Left ventricle myocardium inferior (tissue), 1 donor: ENCODE data around the gene CLUH. TPM values are rescaled to one million over a fixed set of nuclear protein-coding genes. Genes with fewer than 3 reads are reported as not detected.
A peak's percentile ranks its signal among the peaks of the same experiment; 100 is the strongest.
"Not testable (repeated sequence)": the region's sequence is repeated elsewhere in the genome, so short reads cannot be mapped to it uniquely, and the experiment has no call there.

Experiments used
- DNase-seq: peaks from one replicate; pipeline ENCODE4 v3.0.0-alpha.2; 2020
- H3K27ac ChIP-seq: fragments of 200-600 bp; replicated peaks from 2 replicates; pipeline ENCODE4 v1.8.0; 2021
- H3K27me3 ChIP-seq: fragments of 200-600 bp; 2 replicates; pipeline ENCODE4 v1.8.0; 2021; ENCODE audit warnings: low read depth
- H3K36me3 ChIP-seq: fragments of 200-600 bp; 2 replicates; pipeline ENCODE4 v1.8.0; 2021
- H3K4me1 ChIP-seq: fragments of 200-600 bp; 2 replicates; pipeline ENCODE4 v1.8.0; 2021
- H3K4me3 ChIP-seq: fragments of 200-600 bp; 2 replicates; pipeline ENCODE4 v1.8.0; 2021; ENCODE audit warnings: mild to moderate bottlenecking, moderate library complexity
- H3K9me3 ChIP-seq: fragments of 200-600 bp; replicated peaks from 2 replicates; pipeline ENCODE4 v1.8.0; 2021
- intact Hi-C: fragments of 100-400 bp; cut with micrococcal nuclease; formaldehyde crosslinking; loops from one replicate; pipeline ENCODE4 v1.11.0; 2022
- total RNA-seq: library from RNA; stranded (reverse); fragmentation: NEBNext Ultra II Directional; extraction: Animal tissue kit (Norgen Biotek cat#: 25700); gene quantifications from one replicate; pipeline ENCODE4 v1.2.1, GENCODE V29; 2021
- TF ChIP-seq, protein P1 (sequence below): fragments of 200-600 bp; IDR thresholded peaks from 2 replicates; pipeline ENCODE4 v1.8.0; 2021; ENCODE audit warnings: antibody characterized with exemption, mild to moderate bottlenecking, borderline replicate concordance
- donor health status: DM: no; HTN: yes; CAD: no; lungs with severe emphysema.

The CLUH gene
- total RNA-seq, 1 donor from 2014 or later = 181 TPM

DNA sequence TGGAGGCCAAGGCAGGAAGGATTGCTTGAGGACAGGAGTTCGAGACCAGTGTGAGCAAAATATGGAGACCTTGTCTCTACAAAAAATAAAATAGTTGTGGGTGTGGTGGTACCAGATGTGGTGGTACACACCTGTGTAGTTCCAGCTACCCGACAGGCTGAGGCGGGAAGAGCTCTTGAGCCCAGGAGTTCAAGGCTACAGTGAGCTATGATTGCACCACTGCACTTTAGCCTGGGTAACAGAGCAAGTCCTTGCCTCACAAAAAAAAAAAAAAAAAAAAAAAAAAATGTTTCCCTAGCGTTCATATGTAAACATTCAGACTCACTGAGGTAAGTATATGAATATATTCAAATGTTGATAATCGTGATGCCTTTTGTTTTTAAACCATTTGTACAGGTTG, 39.5 kb downstream of the CLUH start:
- no peaks in the 10 kb centered on the region for H3K4me1 ChIP-seq
- DNase-seq = no peak
- H3K27me3 ChIP-seq = no peaks in the 10 kb centered on the region
- intact Hi-C loops = no loop called here
- H3K4me3 ChIP-seq = no peak overlapping the region
- H3K9me3 ChIP-seq = no peaks in the 10 kb centered on the region
- peaks cover 92% of the 10 kb centered on the region for H3K36me3 ChIP-seq
- TF ChIP-seq, protein P1, sequence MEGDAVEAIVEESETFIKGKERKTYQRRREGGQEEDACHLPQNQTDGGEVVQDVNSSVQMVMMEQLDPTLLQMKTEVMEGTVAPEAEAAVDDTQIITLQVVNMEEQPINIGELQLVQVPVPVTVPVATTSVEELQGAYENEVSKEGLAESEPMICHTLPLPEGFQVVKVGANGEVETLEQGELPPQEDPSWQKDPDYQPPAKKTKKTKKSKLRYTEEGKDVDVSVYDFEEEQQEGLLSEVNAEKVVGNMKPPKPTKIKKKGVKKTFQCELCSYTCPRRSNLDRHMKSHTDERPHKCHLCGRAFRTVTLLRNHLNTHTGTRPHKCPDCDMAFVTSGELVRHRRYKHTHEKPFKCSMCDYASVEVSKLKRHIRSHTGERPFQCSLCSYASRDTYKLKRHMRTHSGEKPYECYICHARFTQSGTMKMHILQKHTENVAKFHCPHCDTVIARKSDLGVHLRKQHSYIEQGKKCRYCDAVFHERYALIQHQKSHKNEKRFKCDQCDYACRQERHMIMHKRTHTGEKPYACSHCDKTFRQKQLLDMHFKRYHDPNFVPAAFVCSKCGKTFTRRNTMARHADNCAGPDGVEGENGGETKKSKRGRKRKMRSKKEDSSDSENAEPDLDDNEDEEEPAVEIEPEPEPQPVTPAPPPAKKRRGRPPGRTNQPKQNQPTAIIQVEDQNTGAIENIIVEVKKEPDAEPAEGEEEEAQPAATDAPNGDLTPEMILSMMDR = no peak
- H3K27ac ChIP-seq = no peak overlapping the region

DNA sequence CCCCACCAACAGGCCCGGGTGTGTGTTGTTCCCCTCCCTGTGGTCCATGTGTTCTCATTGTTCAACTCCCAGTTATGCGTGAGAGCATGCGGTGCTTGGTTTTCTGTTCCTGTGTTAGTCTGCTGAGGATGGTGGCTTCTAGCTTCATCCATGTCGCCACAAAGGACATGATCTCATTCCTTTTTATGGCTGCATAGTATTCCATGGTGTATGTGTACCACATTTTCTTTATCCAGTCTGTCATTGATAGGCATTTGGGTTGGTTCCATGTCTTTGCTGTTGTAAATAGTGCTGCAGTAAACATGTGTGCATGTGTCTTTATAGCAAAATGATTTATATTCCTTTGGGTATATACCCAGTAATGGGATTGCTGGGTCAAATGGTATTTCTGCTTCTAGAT, 51.2 kb downstream of the CLUH start:
- intact Hi-C loops, H3K36me3 ChIP-seq: not testable (repeated sequence)
- peaks cover 23% of the 10 kb centered on the region for H3K4me1 ChIP-seq

DNA sequence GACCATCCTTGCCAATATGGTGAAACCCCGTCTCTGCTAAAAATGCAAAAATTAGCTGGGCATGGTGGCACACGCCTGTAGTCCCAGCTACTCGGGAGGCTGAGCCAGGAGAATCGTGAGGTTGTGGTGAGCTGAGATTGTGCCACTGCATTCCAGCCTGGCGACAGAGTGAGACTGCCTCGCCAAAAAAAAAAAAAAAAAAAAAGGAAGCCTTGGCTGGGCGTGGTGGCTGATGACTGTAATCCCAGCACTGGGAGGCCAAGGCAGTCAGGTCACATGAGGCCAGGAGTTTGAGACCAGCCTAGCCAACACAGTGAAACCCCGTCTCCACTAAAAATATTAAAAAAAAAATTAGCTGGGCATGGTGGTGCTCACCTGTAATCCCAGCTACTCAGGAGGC, 52.2 kb downstream of the CLUH start:
- DNase-seq, H3K4me3 ChIP-seq, intact Hi-C loops, H3K27me3 ChIP-seq, H3K9me3 ChIP-seq: not testable (repeated sequence)
- H3K4me1 ChIP-seq = peaks cover 23% of the 10 kb centered on the region
- H3K36me3 ChIP-seq = peaks cover 11% of the 10 kb centered on the region
- peak overlapping the region; percentile 18 for H3K27ac ChIP-seq

More for the DNA sequence above, 51.2 kb downstream of the CLUH start:
- not testable (repeated sequence) for H3K27ac ChIP-seq, H3K4me3 ChIP-seq, DNase-seq, H3K9me3 ChIP-seq, H3K27me3 ChIP-seq

DNA sequence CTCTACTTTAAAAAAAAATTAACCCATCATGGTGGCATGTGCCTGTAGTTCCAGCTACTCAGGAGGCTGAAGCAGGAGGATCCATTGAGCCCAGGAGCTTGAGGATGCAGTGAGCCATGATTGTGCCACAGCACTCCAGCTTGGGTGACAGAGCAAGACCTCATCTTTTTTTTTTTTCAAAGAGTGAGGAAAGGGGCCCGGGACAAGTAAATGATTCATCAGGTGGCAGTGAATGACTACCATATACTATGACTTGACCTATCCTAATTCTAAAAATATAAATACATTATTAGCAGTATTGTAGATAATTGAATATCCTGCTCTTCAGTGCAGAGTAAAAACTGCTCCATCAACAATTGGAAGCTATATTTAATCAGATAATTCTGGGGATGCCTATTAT, 55.3 kb downstream of the CLUH start:
- TF ChIP-seq, protein P1 = no peak

DNA sequence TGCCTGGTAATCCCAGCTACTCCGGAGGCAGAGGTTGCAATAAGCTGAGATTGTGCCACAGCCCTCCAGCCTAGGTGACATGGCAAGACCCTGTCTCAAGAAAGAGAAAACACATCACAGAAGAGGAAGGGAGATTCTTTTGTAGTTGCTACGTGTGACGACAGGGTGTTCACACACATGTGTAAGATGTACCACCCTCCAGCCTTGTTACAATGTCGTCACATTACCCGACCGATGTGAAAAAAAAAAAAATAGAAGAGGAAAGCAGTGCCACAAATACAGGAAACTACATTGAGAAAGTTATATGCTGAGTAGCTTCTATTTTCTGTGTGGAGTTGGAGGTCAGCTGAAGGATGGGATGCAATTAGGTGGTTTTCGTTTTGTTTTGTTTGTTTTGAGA, 56.0 kb downstream of the CLUH start:
- DNase-seq = no peak
- intact Hi-C loops = no loop called here

More for the DNA sequence above, 55.3 kb downstream of the CLUH start:
- DNase-seq = no peak
- Histone ChIP-seq H3K4me1 (peaks cover 23% of the 10 kb centered on the region), H3K27me3 (no peaks in the 10 kb centered on the region), H3K9me3 (peaks cover 7% of the 10 kb centered on the region), H3K36me3 (peaks cover 18% of the 10 kb centered on the region), H3K4me3 (no peak overlapping the region), H3K27ac (no peak overlapping the region)
- intact Hi-C loops = no loop called here

DNA sequence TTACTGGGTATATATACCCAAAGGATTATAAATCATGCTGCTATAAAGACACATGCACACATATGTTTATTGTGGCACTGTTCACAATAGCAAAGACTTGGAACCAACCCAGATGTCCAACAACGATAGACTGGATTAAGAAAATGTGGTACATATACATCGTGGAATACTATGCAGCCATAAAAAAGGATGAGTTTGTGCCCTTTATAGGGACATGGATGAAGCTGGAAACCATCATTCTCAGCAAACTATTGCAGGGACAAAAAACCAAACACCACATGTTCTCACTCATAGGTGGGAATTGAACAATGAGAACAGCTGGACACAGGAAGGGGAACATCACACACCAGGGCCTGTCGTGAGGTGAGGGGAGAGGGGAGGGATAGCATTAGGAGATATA, 58.7 kb downstream of the CLUH start:
- H3K9me3 ChIP-seq, H3K4me1 ChIP-seq, H3K4me3 ChIP-seq, H3K27ac ChIP-seq, intact Hi-C loops, DNase-seq, H3K27me3 ChIP-seq: not testable (repeated sequence)
- H3K36me3 ChIP-seq = peaks cover 32% of the 10 kb centered on the region

More for the DNA sequence above, 56.0 kb downstream of the CLUH start:
- H3K27me3 ChIP-seq = no peaks in the 10 kb centered on the region
- TF ChIP-seq, protein P1 = no peak
- H3K9me3 ChIP-seq = peaks cover 7% of the 10 kb centered on the region
- H3K36me3 ChIP-seq = peaks cover 20% of the 10 kb centered on the region
- no peak overlapping the region for H3K27ac ChIP-seq
- H3K4me3 ChIP-seq = no peak overlapping the region
- H3K4me1 ChIP-seq = peaks cover 23% of the 10 kb centered on the region

DNA sequence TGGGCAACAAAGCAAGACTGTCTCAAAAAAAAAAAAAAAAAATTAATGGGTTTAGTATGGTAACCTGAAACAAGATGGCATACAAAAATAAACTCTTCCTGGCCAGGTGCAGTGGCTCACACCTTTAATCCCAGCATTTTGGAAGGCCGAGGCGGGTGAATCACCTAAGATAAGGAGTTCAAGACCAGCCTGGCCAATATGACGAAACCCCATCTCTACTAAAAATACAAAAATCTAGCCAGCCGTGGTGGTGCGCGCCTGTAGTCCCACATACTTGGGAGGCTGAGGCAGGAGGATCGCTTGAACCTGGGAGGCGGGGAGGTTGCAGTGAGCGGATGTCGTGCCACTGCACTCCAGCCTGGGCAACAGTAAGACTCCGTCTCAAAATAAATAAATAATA, 62.4 kb downstream of the CLUH start:
- intact Hi-C loops = no loop called here

More for the DNA sequence above, 62.4 kb downstream of the CLUH start:
- TF ChIP-seq, protein P1 = no peak
- no peak for DNase-seq
- no peak overlapping the region for H3K27ac ChIP-seq
- peaks cover 7% of the 10 kb centered on the region for H3K9me3 ChIP-seq
- no peaks in the 10 kb centered on the region for H3K27me3 ChIP-seq
- H3K4me1 ChIP-seq = peaks cover 9% of the 10 kb centered on the region
- H3K36me3 ChIP-seq = peaks cover 30% of the 10 kb centered on the region
- H3K4me3 ChIP-seq = no peak overlapping the region
